ENCODE data around the gene SLC7A4. TPM values are rescaled to one million over a fixed set of nuclear protein-coding genes. Genes with fewer than 3 reads are reported as not detected.
"Not testable (repeated sequence)": the region's sequence is repeated elsewhere in the genome, so short reads cannot be mapped to it uniquely, and the experiment has no call there.

Gene SLC7A4
- total RNA-seq, 1 experiment from 2014 or later: not detected

GRCh38 chr22:21042978-21043859 is 10.9 kb upstream of the SLC7A4 start:
- DNase-seq (ENCODE audit: low spot score): no peak

- DNase-seq (ENCODE audit: low spot score): no peak
These were observed 9.6 kb upstream of the SLC7A4 start for GRCh38 chr22:21041937-21042336.

GRCh38 chr22:21039158-21039557 is 6.8 kb upstream of the SLC7A4 start:
- DNase-seq (ENCODE audit: low spot score): not testable (repeated sequence)

GRCh38 chr22:21038405-21038804 is 6.0 kb upstream of the SLC7A4 start:
- no peak for DNase-seq (ENCODE audit: low spot score)

- no peak for DNase-seq (ENCODE audit: low spot score)
These were observed 2.6 kb upstream of the SLC7A4 start for GRCh38 chr22:21034989-21035388.

- DNase-seq (ENCODE audit: low spot score): no peak
These were observed 1.5 kb upstream of the SLC7A4 start for GRCh38 chr22:21033895-21034294.

- DNase-seq (ENCODE audit: low spot score): no peak
These were observed 717 bp upstream of the SLC7A4 start for GRCh38 chr22:21032868-21033688.

- DNase-seq (ENCODE audit: low spot score): no peak
These were observed 770 bp downstream of the SLC7A4 start for GRCh38 chr22:21031545-21032036.

GRCh38 chr22:21030621-21031544 is 1.5 kb downstream of the SLC7A4 start:
- DNase-seq (ENCODE audit: low spot score): no peak

GRCh38 chr22:21030032-21030431 is 2.3 kb downstream of the SLC7A4 start:
- DNase-seq (ENCODE audit: low spot score): no peak

- DNase-seq (ENCODE audit: low spot score): no peak
These were observed 2.8 kb downstream of the SLC7A4 start for GRCh38 chr22:21029486-21030025.

GRCh38 chr22:21028277-21029251 is 3.8 kb downstream of the SLC7A4 start:
- no peak for DNase-seq (ENCODE audit: low spot score)

- no peak for DNase-seq (ENCODE audit: low spot score)
These were observed 5.3 kb downstream of the SLC7A4 start for GRCh38 chr22:21026783-21027692.

GRCh38 chr22:21025763-21026755 is 6.3 kb downstream of the SLC7A4 start:
- DNase-seq (ENCODE audit: low spot score): no peak

- DNase-seq (ENCODE audit: low spot score): no peak
These were observed 7.1 kb downstream of the SLC7A4 start for GRCh38 chr22:21025266-21025665.

- DNase-seq (ENCODE audit: low spot score): no peak
These were observed 9.3 kb downstream of the SLC7A4 start for GRCh38 chr22:21022955-21023614.

- DNase-seq (ENCODE audit: low spot score): no peak
These were observed 9.9 kb downstream of the SLC7A4 start for GRCh38 chr22:21022507-21022906.
